ENCODE measurements around the gene P2RX7.
A peak's percentile ranks its signal among the peaks of the same experiment; 100 is the strongest.
"Not testable (repeated sequence)": the region's sequence is repeated elsewhere in the genome, so short reads cannot be mapped to it uniquely, and the experiment has no call there.

P2RX7 gene

GRCh38 chr12:121135320-121135719, 2.6 kb downstream of the P2RX7 start:
- DNase-seq = no peak
- Mint-ChIP-seq H3K4me3 (peak overlapping the region; percentile 49), H3K27ac (no peak overlapping the region), H3K36me3 (peaks cover 41% of the 10 kb centered on the region), H3K9me3 (no peaks in the 10 kb centered on the region), H3K27me3 (no peaks in the 10 kb centered on the region), H3K4me1 (peaks cover 62% of the 10 kb centered on the region)
- CTCF ChIA-PET = no interaction called here

- H3K27ac Mint-ChIP-seq = no peak overlapping the region
- no peak for DNase-seq
- no peaks in the 10 kb centered on the region for H3K27me3 Mint-ChIP-seq
- H3K4me3 Mint-ChIP-seq = no peak overlapping the region
- CTCF ChIA-PET = no interaction called here
- no peaks in the 10 kb centered on the region for H3K9me3 Mint-ChIP-seq
- H3K36me3 Mint-ChIP-seq = peaks cover 56% of the 10 kb centered on the region
- peaks cover 45% of the 10 kb centered on the region for H3K4me1 Mint-ChIP-seq
Measured at GRCh38 chr12:121137512-121137911, 4.8 kb downstream of the P2RX7 start.

GRCh38 chr12:121138284-121138683, 5.6 kb downstream of the P2RX7 start:
- Mint-ChIP-seq H3K36me3 (peaks cover 55% of the 10 kb centered on the region), H3K4me3 (no peak overlapping the region), H3K27ac (no peak overlapping the region), H3K4me1 (peaks cover 37% of the 10 kb centered on the region), H3K9me3 (no peaks in the 10 kb centered on the region), H3K27me3 (no peaks in the 10 kb centered on the region)
- CTCF ChIA-PET = no interaction called here
- DNase-seq = no peak

- Mint-ChIP-seq H3K4me3 (no peak overlapping the region), H3K4me1 (peaks cover 35% of the 10 kb centered on the region), H3K27me3 (no peaks in the 10 kb centered on the region), H3K36me3 (peaks cover 58% of the 10 kb centered on the region), H3K9me3 (no peaks in the 10 kb centered on the region), H3K27ac (no peak overlapping the region)
- DNase-seq = no peak
- CTCF ChIA-PET = no interaction called here
Measured at GRCh38 chr12:121139286-121139685, 6.6 kb downstream of the P2RX7 start.

- no peak for DNase-seq
- H3K27ac Mint-ChIP-seq = no peak overlapping the region
- CTCF ChIA-PET = interaction anchor here (0.7 kb wide), 1 partner anchor 153 kb away, joined by 3 read pairs; no protein-coding TSS in a partner anchor
- H3K9me3 Mint-ChIP-seq = no peaks in the 10 kb centered on the region
- H3K4me1 Mint-ChIP-seq = peaks cover 46% of the 10 kb centered on the region
- peaks cover 76% of the 10 kb centered on the region for H3K36me3 Mint-ChIP-seq
- no peaks in the 10 kb centered on the region for H3K27me3 Mint-ChIP-seq
- no peak overlapping the region for H3K4me3 Mint-ChIP-seq
Measured at GRCh38 chr12:121142171-121142950, 9.7 kb downstream of the P2RX7 start.

- H3K36me3 Mint-ChIP-seq = peaks cover 73% of the 10 kb centered on the region
- H3K27ac Mint-ChIP-seq = peak overlapping the region; percentile 80
- no peak for DNase-seq
- peaks cover 38% of the 10 kb centered on the region for H3K4me1 Mint-ChIP-seq
- CTCF ChIA-PET = no interaction called here
- no peak overlapping the region for H3K4me3 Mint-ChIP-seq
- no peaks in the 10 kb centered on the region for H3K27me3 Mint-ChIP-seq
- H3K9me3 Mint-ChIP-seq = peaks cover 4% of the 10 kb centered on the region
Measured at GRCh38 chr12:121144416-121144914, 11.8 kb downstream of the P2RX7 start.

- CTCF ChIA-PET = interaction anchor here (0.6 kb wide), 1 partner anchor 34 kb away, joined by 3 read pairs; no protein-coding TSS in a partner anchor
- Mint-ChIP-seq H3K9me3 (peaks cover 7% of the 10 kb centered on the region), H3K4me3 (no peak overlapping the region), H3K4me1 (peaks cover 34% of the 10 kb centered on the region), H3K27ac (peak overlapping the region; percentile 80), H3K36me3 (peaks cover 71% of the 10 kb centered on the region), H3K27me3 (no peaks in the 10 kb centered on the region)
- peak; percentile 54 for DNase-seq
Measured at GRCh38 chr12:121145221-121145620, 12.5 kb downstream of the P2RX7 start.

- H3K4me1 Mint-ChIP-seq = peaks cover 22% of the 10 kb centered on the region
- H3K4me3 Mint-ChIP-seq, CTCF ChIA-PET: not testable (repeated sequence)
Measured at GRCh38 chr12:121149289-121149688, 16.6 kb downstream of the P2RX7 start.

GRCh38 chr12:121154793-121155375, 22.2 kb downstream of the P2RX7 start:
- CTCF ChIA-PET = interaction anchor here (1.2 kb wide), 1 partner anchor 45 kb away, joined by 3 read pairs; no protein-coding TSS in a partner anchor
- peaks cover 12% of the 10 kb centered on the region for H3K9me3 Mint-ChIP-seq
- no peak overlapping the region for H3K4me3 Mint-ChIP-seq
- peaks cover 57% of the 10 kb centered on the region for H3K36me3 Mint-ChIP-seq
- no peak for DNase-seq
- no peaks in the 10 kb centered on the region for H3K27me3 Mint-ChIP-seq
- H3K4me1 Mint-ChIP-seq = no peaks in the 10 kb centered on the region
- no peak overlapping the region for H3K27ac Mint-ChIP-seq

More at GRCh38 chr12:121149289-121149688, 16.6 kb downstream of the P2RX7 start:
- DNase-seq, H3K9me3 Mint-ChIP-seq, H3K27me3 Mint-ChIP-seq, H3K27ac Mint-ChIP-seq: not testable (repeated sequence)
- peaks cover 50% of the 10 kb centered on the region for H3K36me3 Mint-ChIP-seq

GRCh38 chr12:121156365-121156764, 23.7 kb downstream of the P2RX7 start:
- H3K36me3 Mint-ChIP-seq = peaks cover 66% of the 10 kb centered on the region
- no peak for DNase-seq
- CTCF ChIA-PET = no interaction called here

GRCh38 chr12:121158085-121158484, 25.4 kb downstream of the P2RX7 start:
- no peaks in the 10 kb centered on the region for H3K4me1 Mint-ChIP-seq
- H3K9me3 Mint-ChIP-seq = peaks cover 12% of the 10 kb centered on the region
- H3K36me3 Mint-ChIP-seq = peaks cover 76% of the 10 kb centered on the region
- CTCF ChIA-PET = no interaction called here
- no peak overlapping the region for H3K4me3 Mint-ChIP-seq
- no peak overlapping the region for H3K27ac Mint-ChIP-seq
- H3K27me3 Mint-ChIP-seq = no peaks in the 10 kb centered on the region
- no peak for DNase-seq

More at GRCh38 chr12:121156365-121156764, 23.7 kb downstream of the P2RX7 start:
- H3K4me1 Mint-ChIP-seq = no peaks in the 10 kb centered on the region
- H3K27ac Mint-ChIP-seq = no peak overlapping the region
- H3K9me3 Mint-ChIP-seq = peaks cover 12% of the 10 kb centered on the region
- H3K27me3 Mint-ChIP-seq = no peaks in the 10 kb centered on the region
- no peak overlapping the region for H3K4me3 Mint-ChIP-seq

- H3K27ac Mint-ChIP-seq, DNase-seq, H3K4me1 Mint-ChIP-seq, H3K27me3 Mint-ChIP-seq, H3K4me3 Mint-ChIP-seq, CTCF ChIA-PET: not testable (repeated sequence)
- Mint-ChIP-seq H3K9me3 (peaks cover 12% of the 10 kb centered on the region), H3K36me3 (peaks cover 78% of the 10 kb centered on the region)
Measured at GRCh38 chr12:121158728-121159351, 26.2 kb downstream of the P2RX7 start.

- no peak for DNase-seq
- Mint-ChIP-seq H3K9me3 (peaks cover 12% of the 10 kb centered on the region), H3K4me1 (no peaks in the 10 kb centered on the region), H3K27me3 (no peaks in the 10 kb centered on the region), H3K27ac (peak overlapping the region; percentile 50), H3K36me3 (peaks cover 77% of the 10 kb centered on the region), H3K4me3 (no peak overlapping the region)
- CTCF ChIA-PET = no interaction called here
Measured at GRCh38 chr12:121159467-121160307, 27.0 kb downstream of the P2RX7 start.

- Mint-ChIP-seq H3K4me3 (no peak overlapping the region), H3K27me3 (no peaks in the 10 kb centered on the region), H3K36me3 (peaks cover 75% of the 10 kb centered on the region), H3K4me1 (no peaks in the 10 kb centered on the region), H3K9me3 (peaks cover 10% of the 10 kb centered on the region), H3K27ac (no peak overlapping the region)
- CTCF ChIA-PET = no interaction called here
- no peak for DNase-seq
Measured at GRCh38 chr12:121162384-121162783, 29.7 kb downstream of the P2RX7 start.

All from activated naive CD4-positive, alpha-beta T cell treated with anti-CD3 and anti-CD28 coated beads, Interleukin-2, amount 10 ng/mL, durations not matched to agents 7 days and 5 days (primary cell).